ENCODE data around the gene NEDD9. TPM values are rescaled to one million over a fixed set of nuclear protein-coding genes. Genes with fewer than 3 reads are reported as not detected.

Gene NEDD9
- total and polyA plus RNA-seq, 10 of the 15 experiments (the other 5 are each of a cell fraction or from before 2014, with no cell fraction given) = 4.9 to 92.6 (median 14.6) TPM

- ChIA-PET CTCF (interaction anchor here (0.9 to 1.2 kb wide), 2 partner anchors 355 to 356 kb away, joined by 3 to 7 read pairs; no protein-coding TSS in a partner anchor), RAD21 (ENCODE audit: unreplicated experiment) (interaction anchor here (2.7 kb wide), 1 partner anchor 356 kb away, joined by 19 read pairs; no protein-coding TSS in a partner anchor), POLR2A (interaction anchor here (0.9 kb wide), 1 partner anchor 442 kb away, joined by 3 read pairs; no protein-coding TSS in a partner anchor), SMC1A (ENCODE audit: uncharacterized antibody, unreplicated experiment) (interaction anchor here (0.6 to 1.9 kb wide), 4 partner anchors 11 to 435 kb away, joined by 3 to 7 read pairs (median 4); no protein-coding TSS in a partner anchor)
- Histone ChIP-seq H4K20me1 (ENCODE audit: control insufficient read depth, insufficient read depth) (no peaks in the 10 kb centered on the region), H3K27me3 (replicated peaks in 1 of 2; ENCODE audit: control insufficient read depth in 2 of 2, insufficient read depth in 2 of 2, low read length in 1 of 2) (no peaks in the 10 kb centered on the region), H3K4me3 (no peak overlapping the region), H2AFZ (ENCODE audit: control insufficient read depth, low read depth, low read length) (no peak overlapping the region), H3K9me3 (replicated peaks; ENCODE audit: control insufficient read depth, insufficient read depth, low read length) (no peaks in the 10 kb centered on the region), H3K4me1 (ENCODE audit: control insufficient read depth, insufficient read depth, low read length) (peaks cover 8% of the 10 kb centered on the region; the same call in 1 of the 2 replicates), H3K4me2 (ENCODE audit: control insufficient read depth, insufficient read depth) (no peak overlapping the region), H3K9ac (ENCODE audit: control insufficient read depth, insufficient read depth, low read length) (no peak overlapping the region), H3K79me2 (ENCODE audit: control insufficient read depth, insufficient read depth, low read length) (no peaks in the 10 kb centered on the region), H3K27ac (ENCODE audit: control insufficient read depth, insufficient read depth) (no peak overlapping the region), H3K36me3 (ENCODE audit: control insufficient read depth in 2 of 2, insufficient read depth in 2 of 2, low read length in 1 of 2) (peaks cover 4 to 5% of the 10 kb centered on the region in 2 experiments)
- WGBS (ENCODE audit: insufficient coverage, insufficient replicate concordance, low lambda C conversion rate, missing lambda C conversion rate) = 76% methylated on average over 3 of the region's 3 CpGs
- intact Hi-C loops (cut with micrococcal nuclease; ENCODE audit: unreplicated experiment) = loop anchor here (5.0 kb wide), 2 partner anchors 182 to 188 kb away; no protein-coding TSS in a partner anchor
- FAIRE-seq (no peak), DNase-seq (ENCODE audit: low read depth, low spot score) (no peak), ATAC-seq (no peak)
- no TSS peak for BruUV-seq (replicated peaks)
- TF ChIP-seq, protein P1, sequence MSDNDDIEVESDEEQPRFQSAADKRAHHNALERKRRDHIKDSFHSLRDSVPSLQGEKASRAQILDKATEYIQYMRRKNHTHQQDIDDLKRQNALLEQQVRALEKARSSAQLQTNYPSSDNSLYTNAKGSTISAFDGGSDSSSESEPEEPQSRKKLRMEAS (IDR thresholded peaks at IDR 0.05; ENCODE audit: low read depth, low read length) = no peak
- TF ChIP-seq PAX5 (IDR thresholded peaks at IDR 0.05; ENCODE audit: borderline replicate concordance, low read depth, low read length) (no peak), IRF3 (IDR thresholded peaks at IDR 0.05) (no peak), TBL1XR1 (IDR thresholded peaks at IDR 0.05; ENCODE audit: low read depth, low read length) (no peak), JUND (IDR thresholded peaks at IDR 0.05; ENCODE audit: low read depth, low read length) (no peak), WRNIP1 (IDR thresholded peaks at IDR 0.05; ENCODE audit: borderline replicate concordance, low read depth, low read length) (no peak)
- TF ChIP-seq, protein P2, sequence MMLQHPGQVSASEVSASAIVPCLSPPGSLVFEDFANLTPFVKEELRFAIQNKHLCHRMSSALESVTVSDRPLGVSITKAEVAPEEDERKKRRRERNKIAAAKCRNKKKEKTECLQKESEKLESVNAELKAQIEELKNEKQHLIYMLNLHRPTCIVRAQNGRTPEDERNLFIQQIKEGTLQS (IDR thresholded peaks at IDR 0.05; ENCODE audit: borderline replicate concordance, extremely low read depth, low read depth, low read length) = no peak
- in situ Hi-C loops (cut with MboI) = loop anchor here (5.0 to 10.0 kb wide), 2 partner anchors 357 to 435 kb away; no protein-coding TSS in a partner anchor
Observed at GRCh38 chr6:11140056-11140455, 92.4 kb downstream of the NEDD9 start.

Measured in GM12878 (cell line).